ENCODE measurements around the gene USP12.
"Not testable (repeated sequence)": the region's sequence is repeated elsewhere in the genome, so short reads cannot be mapped to it uniquely, and the experiment has no call there.

Gene USP12, protein sequence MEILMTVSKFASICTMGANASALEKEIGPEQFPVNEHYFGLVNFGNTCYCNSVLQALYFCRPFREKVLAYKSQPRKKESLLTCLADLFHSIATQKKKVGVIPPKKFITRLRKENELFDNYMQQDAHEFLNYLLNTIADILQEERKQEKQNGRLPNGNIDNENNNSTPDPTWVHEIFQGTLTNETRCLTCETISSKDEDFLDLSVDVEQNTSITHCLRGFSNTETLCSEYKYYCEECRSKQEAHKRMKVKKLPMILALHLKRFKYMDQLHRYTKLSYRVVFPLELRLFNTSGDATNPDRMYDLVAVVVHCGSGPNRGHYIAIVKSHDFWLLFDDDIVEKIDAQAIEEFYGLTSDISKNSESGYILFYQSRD

DNA sequence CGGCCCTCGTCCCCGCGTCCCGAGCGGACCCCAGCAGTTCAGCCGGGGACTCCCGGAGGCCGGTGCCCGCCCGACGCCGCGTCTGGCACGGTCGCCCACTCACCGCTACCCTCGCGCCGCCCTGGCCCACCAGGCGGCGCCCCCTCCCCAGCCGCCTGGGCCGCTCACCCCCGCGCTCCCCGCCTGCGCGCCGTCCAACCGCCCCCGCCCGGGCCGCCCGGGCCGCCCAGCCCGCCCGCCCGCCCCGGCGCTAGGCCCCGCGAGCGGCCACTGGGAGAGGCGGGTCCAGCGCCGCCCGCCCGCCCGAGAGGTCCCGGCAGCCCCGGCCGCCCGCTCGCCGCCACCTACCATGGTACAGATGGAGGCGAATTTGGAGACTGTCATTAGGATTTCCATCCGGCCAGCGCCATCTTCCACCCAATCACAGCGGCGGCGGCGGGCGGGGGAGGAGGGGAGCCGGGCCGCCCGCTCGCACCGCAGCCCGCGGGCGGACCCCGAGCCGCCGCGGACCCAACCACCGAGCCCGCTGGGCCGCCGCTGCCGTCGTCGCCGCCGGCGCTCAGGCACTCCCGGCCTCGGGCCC lies at the start of gene USP12:
Gene USP12, minus strand, starts transcription at position 568 of the 583 bp plus-strand sequence. Its CDS starts 172 bp downstream, at position 396.
- H3K4me3 ChIP-seq (ENCODE audit: low read depth in 1 of 2, low read length in 2 of 2) = peak within 1 kb of the TSS; percentile 78 to 96
- no peaks in the 10 kb centered on the region for H3K27me3 ChIP-seq (ENCODE audit: low read depth, low read length)
- H3K36me3 ChIP-seq (ENCODE audit: control insufficient read depth in 1 of 2, insufficient read depth in 2 of 2, low read length in 2 of 2) = no peaks in the 10 kb centered on the region
- no peaks in the 10 kb centered on the region for H3K9me3 ChIP-seq (ENCODE audit: control insufficient read depth in 1 of 2, low read length in 2 of 2)
- H3K27ac ChIP-seq (ENCODE audit: low read length) = peak within 1 kb of the TSS; percentile 97
- peaks cover 19 to 25% of the 10 kb centered on the region in 2 donors for H3K4me1 ChIP-seq (ENCODE audit: control insufficient read depth in 1 of 2, insufficient read depth in 2 of 2, low read length in 2 of 2)

DNA sequence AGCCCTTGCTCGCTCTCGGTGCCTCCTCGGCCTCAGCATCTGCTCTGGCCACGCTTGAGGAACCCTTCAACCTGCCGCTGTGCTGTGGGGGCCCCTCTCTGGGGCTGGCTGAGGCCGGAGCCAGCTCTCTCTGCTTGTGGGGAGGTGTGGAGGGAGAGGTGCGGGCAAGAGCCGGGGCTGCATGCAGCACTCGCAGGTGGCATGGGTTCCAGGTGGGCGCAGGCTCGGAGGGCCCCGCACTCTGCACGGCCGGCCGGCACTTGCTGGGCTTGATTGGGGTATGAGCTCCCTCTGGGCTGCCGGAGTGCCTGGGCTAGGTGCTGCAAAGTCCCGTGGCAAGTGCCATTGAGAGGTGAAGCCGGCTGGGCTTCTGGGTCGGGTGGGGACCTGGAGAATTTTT lies 48.0 kb upstream of the USP12 start:
- Histone ChIP-seq H3K27ac (ENCODE audit: low read length) (no peak overlapping the region), H3K27me3 (ENCODE audit: low read depth, low read length) (no peaks in the 10 kb centered on the region), H3K4me3 (ENCODE audit: low read depth in 1 of 2, low read length in 2 of 2) (no peak overlapping the region), H3K36me3 (ENCODE audit: control insufficient read depth in 1 of 2, insufficient read depth in 2 of 2, low read length in 2 of 2) (no peaks in the 10 kb centered on the region), H3K9me3 (ENCODE audit: control insufficient read depth in 1 of 2, low read length in 2 of 2) (no peaks in the 10 kb centered on the region), H3K4me1 (ENCODE audit: control insufficient read depth in 1 of 2, insufficient read depth in 2 of 2, low read length in 2 of 2) (no peaks in the 10 kb centered on the region)

DNA sequence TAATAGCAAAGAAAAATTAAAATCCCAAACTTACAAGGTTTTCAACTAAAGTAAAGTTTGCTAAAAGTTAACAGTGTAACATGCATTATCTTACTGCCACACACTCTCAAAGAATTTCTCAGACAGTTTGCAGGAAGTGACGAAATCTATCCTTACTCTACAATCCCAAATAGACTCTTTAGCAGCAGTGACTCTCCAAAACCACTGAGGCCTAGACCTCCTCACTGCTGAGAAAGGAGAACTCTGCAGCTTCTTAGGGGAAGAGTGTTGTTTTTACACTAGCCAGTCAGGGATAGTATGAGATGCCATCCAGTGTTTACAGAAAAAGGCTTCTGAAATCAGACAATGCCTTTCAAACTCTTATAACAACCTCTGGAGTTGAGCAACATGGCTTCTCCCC lies 47.2 kb upstream of the USP12 start:
- not testable (repeated sequence) for H3K27me3 ChIP-seq (ENCODE audit: low read depth, low read length); H3K9me3 ChIP-seq (ENCODE audit: control insufficient read depth in 1 of 2, low read length in 2 of 2); H3K4me1 ChIP-seq (ENCODE audit: control insufficient read depth in 1 of 2, insufficient read depth in 2 of 2, low read length in 2 of 2); H3K36me3 ChIP-seq (ENCODE audit: control insufficient read depth in 1 of 2, insufficient read depth in 2 of 2, low read length in 2 of 2); H3K4me3 ChIP-seq (ENCODE audit: low read depth in 1 of 2, low read length in 2 of 2); H3K27ac ChIP-seq (ENCODE audit: low read length)

DNA sequence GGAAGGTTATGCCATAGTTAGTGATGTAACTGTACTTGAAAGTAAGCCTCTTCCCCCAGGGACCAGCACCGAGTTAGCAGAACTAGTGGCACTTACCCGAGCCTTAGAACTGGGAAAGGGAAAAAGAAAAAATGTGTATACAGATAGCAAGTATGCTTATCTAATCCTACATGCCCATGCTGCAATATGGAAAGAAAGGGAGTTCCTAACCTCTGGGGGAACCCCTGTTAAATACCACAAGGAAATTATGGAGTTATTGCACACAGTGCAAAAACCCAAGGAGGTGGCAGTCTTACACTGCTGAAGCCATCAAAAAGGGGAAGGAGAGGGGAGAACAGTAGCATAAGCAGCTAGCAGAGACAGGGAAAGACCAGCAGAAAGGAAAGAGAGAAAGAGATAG lies 46.2 kb upstream of the USP12 start:
- H3K27ac ChIP-seq (ENCODE audit: low read length) = not testable (repeated sequence)

DNA sequence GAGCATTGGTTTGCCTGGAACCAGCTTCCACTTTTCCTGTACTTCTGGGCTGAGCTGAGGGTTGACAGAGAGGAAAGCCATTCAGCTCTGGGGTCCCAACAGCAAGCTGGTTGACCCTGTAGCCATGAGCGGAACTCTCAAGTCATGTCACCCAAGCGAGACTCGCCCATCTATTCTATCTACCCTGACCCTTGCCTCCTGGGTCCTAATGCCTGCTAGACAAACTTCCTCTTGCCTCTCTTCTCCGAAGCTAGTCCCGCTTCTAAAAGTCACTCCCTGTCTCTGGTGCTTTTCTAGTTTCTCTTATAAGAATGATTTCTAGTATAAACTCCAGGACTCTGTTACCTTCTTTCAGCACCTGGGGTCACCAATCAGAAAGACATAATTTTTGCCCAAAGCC lies 41.8 kb upstream of the USP12 start:
- not testable (repeated sequence) for H3K9me3 ChIP-seq (ENCODE audit: control insufficient read depth in 1 of 2, low read length in 2 of 2); H3K36me3 ChIP-seq (ENCODE audit: control insufficient read depth in 1 of 2, insufficient read depth in 2 of 2, low read length in 2 of 2); H3K4me3 ChIP-seq (ENCODE audit: low read depth in 1 of 2, low read length in 2 of 2); H3K27me3 ChIP-seq (ENCODE audit: low read depth, low read length); H3K4me1 ChIP-seq (ENCODE audit: control insufficient read depth in 1 of 2, insufficient read depth in 2 of 2, low read length in 2 of 2); H3K27ac ChIP-seq (ENCODE audit: low read length)

More for the DNA sequence above, 46.2 kb upstream of the USP12 start:
- not testable (repeated sequence) for H3K27me3 ChIP-seq (ENCODE audit: low read depth, low read length); H3K36me3 ChIP-seq (ENCODE audit: control insufficient read depth in 1 of 2, insufficient read depth in 2 of 2, low read length in 2 of 2); H3K4me3 ChIP-seq (ENCODE audit: low read depth in 1 of 2, low read length in 2 of 2); H3K4me1 ChIP-seq (ENCODE audit: control insufficient read depth in 1 of 2, insufficient read depth in 2 of 2, low read length in 2 of 2); H3K9me3 ChIP-seq (ENCODE audit: control insufficient read depth in 1 of 2, low read length in 2 of 2)

DNA sequence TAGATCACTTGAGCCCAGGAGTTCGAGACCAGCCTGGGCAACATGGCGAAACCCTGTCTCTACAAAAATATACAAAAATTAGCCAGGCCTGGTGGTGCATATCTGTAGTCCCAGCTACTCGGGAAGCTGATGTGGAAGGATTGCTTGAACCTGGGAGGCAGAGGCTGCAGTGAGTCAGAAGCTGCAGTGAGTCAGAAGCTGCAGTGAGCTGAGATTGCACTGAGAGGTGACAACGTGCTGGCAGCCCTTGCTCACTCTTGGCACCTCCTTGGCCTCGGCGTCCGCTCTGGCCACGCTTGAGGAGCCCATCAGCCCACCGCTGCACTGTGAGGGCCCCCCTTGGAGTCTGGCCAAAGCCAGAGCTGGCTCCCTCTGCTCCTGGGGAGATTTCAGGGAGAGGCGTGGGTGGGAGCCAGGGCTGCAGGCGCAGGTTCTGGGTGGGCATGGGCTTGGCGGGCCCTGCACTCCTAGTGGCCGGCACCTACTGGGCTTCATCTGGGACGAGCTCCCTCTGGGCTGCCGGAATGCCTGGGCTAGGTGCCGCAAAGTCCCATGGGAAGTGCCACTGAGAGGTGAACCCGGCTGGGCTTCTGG lies 40.3 kb upstream of the USP12 start:
- no peaks in the 10 kb centered on the region for H3K9me3 ChIP-seq (ENCODE audit: control insufficient read depth in 1 of 2, low read length in 2 of 2)
- no peaks in the 10 kb centered on the region for H3K4me1 ChIP-seq (ENCODE audit: control insufficient read depth in 1 of 2, insufficient read depth in 2 of 2, low read length in 2 of 2)
- H3K27ac ChIP-seq (ENCODE audit: low read length) = no peak overlapping the region
- no peaks in the 10 kb centered on the region for H3K27me3 ChIP-seq (ENCODE audit: low read depth, low read length)
- H3K4me3 ChIP-seq (ENCODE audit: low read depth in 1 of 2, low read length in 2 of 2) = no peak overlapping the region
- H3K36me3 ChIP-seq (ENCODE audit: control insufficient read depth in 1 of 2, insufficient read depth in 2 of 2, low read length in 2 of 2) = no peaks in the 10 kb centered on the region

DNA sequence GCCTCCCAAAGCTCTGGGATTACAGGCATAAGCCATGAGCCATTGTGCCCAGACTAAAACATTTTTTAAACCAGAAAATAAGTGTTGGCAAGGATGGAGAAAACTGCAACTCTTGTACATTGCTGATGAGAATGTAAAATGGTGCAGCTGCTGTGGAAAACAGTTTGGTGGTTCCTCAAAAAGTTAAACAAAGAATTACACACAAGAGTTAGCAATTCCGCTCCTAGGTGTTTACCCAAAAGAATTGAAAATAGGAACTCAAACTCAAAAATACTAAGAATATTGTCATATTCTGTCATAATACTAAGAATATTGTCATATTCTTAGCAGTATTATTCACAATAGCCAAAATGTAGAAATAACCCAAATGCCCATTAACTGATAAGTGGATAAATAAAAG lies 39.7 kb upstream of the USP12 start:
- Histone ChIP-seq H3K27ac (ENCODE audit: low read length) (no peak overlapping the region), H3K4me3 (ENCODE audit: low read depth in 1 of 2, low read length in 2 of 2) (no peak overlapping the region), H3K36me3 (ENCODE audit: control insufficient read depth in 1 of 2, insufficient read depth in 2 of 2, low read length in 2 of 2) (no peaks in the 10 kb centered on the region), H3K9me3 (ENCODE audit: control insufficient read depth in 1 of 2, low read length in 2 of 2) (no peaks in the 10 kb centered on the region), H3K27me3 (ENCODE audit: low read depth, low read length) (no peaks in the 10 kb centered on the region), H3K4me1 (ENCODE audit: control insufficient read depth in 1 of 2, insufficient read depth in 2 of 2, low read length in 2 of 2) (no peaks in the 10 kb centered on the region)

DNA sequence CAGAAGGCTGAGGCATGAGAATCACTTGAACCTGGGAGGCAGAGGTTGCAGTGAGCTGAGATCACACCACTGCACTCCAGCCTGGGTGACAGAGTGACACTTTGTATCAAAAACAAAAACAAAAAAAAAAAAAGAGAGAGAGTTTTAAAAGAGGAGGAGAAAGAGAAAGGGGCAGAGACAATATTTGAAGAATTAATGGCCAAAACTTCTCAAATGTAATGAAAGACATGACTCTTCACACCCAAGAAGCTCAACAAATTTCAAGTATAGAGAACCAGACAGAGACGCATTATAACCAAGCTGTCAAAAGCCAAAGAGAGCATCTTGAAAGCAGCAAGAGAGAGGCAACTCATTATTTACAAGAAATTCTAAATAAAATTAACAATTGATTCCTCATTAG lies 36.9 kb upstream of the USP12 start:
- Histone ChIP-seq H3K27ac (ENCODE audit: low read length) (no peak overlapping the region), H3K4me3 (ENCODE audit: low read depth in 1 of 2, low read length in 2 of 2) (no peak overlapping the region), H3K4me1 (ENCODE audit: control insufficient read depth in 1 of 2, insufficient read depth in 2 of 2, low read length in 2 of 2) (no peaks in the 10 kb centered on the region), H3K36me3 (ENCODE audit: control insufficient read depth in 1 of 2, insufficient read depth in 2 of 2, low read length in 2 of 2) (no peaks in the 10 kb centered on the region), H3K27me3 (ENCODE audit: low read depth, low read length) (no peaks in the 10 kb centered on the region), H3K9me3 (ENCODE audit: control insufficient read depth in 1 of 2, low read length in 2 of 2) (no peaks in the 10 kb centered on the region)

DNA sequence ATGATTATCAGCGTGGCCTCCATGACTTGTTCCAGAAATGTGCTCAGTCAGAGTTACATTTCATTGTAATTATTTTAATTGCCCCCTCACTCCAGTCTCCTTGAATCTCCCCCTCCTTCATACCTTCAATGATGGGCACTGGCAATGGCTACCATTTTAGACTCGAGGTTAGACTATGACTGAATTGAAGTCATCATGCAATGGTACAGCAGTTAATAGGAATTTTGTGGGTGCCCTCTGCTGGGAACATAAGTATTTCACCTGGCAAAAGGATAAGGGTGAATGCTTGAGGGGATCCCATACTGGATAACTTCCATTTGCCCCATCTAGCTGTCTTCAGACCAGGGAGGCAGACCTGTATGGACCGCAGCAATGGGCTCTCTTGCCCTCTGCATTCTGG lies 32.2 kb upstream of the USP12 start:
- Histone ChIP-seq H3K9me3 (ENCODE audit: control insufficient read depth in 1 of 2, low read length in 2 of 2) (no peaks in the 10 kb centered on the region), H3K27ac (ENCODE audit: low read length) (no peak overlapping the region), H3K36me3 (ENCODE audit: control insufficient read depth in 1 of 2, insufficient read depth in 2 of 2, low read length in 2 of 2) (no peaks in the 10 kb centered on the region), H3K27me3 (ENCODE audit: low read depth, low read length) (no peaks in the 10 kb centered on the region), H3K4me3 (ENCODE audit: low read depth in 1 of 2, low read length in 2 of 2) (no peak overlapping the region), H3K4me1 (ENCODE audit: control insufficient read depth in 1 of 2, insufficient read depth in 2 of 2, low read length in 2 of 2) (no peaks in the 10 kb centered on the region)

DNA sequence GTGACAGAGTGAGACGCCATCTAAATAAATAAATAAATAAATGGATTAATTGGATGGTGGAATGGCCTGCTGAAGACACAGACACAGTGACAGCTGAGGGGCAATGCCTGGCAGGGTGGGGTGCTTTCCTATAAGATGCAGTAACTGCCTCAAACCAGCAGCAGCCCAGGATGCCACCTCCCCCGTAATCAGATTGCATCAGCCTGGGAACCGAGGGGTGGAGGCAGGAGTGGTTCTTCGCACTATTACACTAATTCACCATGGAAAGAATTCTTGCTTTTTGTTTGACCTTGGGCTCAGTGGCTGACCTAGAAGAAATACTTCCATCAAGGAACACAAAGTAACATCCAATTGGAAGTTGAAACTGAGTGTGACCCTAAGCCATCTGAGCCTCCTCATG lies 31.6 kb upstream of the USP12 start:
- Histone ChIP-seq H3K4me3 (ENCODE audit: low read depth in 1 of 2, low read length in 2 of 2) (no peak overlapping the region), H3K27me3 (ENCODE audit: low read depth, low read length) (no peaks in the 10 kb centered on the region), H3K36me3 (ENCODE audit: control insufficient read depth in 1 of 2, insufficient read depth in 2 of 2, low read length in 2 of 2) (no peaks in the 10 kb centered on the region), H3K4me1 (ENCODE audit: control insufficient read depth in 1 of 2, insufficient read depth in 2 of 2, low read length in 2 of 2) (no peaks in the 10 kb centered on the region), H3K9me3 (ENCODE audit: control insufficient read depth in 1 of 2, low read length in 2 of 2) (no peaks in the 10 kb centered on the region), H3K27ac (ENCODE audit: low read length) (no peak overlapping the region)

DNA sequence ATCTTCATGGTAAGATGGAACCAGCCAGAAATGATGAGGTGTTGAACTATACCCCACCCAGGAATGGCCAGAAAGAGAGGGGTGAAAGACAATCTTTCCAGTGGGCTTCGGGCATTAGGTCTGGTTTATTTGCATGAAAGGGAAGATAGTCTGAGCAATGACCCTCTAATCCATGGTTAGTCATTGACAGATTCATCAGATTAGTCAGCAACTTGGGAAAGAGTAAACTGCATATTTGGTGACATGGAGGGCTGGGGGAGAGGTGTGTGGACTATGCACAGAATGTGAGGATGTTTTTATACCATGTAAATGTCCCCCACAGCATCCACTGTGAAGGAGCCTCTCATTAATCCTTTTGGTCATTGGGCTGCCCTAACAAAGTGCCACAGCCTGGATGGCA lies 30.1 kb upstream of the USP12 start:
- peaks cover 0 to 2% of the 10 kb centered on the region in 2 donors for H3K9me3 ChIP-seq (ENCODE audit: control insufficient read depth in 1 of 2, low read length in 2 of 2)
- H3K36me3 ChIP-seq (ENCODE audit: control insufficient read depth in 1 of 2, insufficient read depth in 2 of 2, low read length in 2 of 2) = no peaks in the 10 kb centered on the region
- no peaks in the 10 kb centered on the region for H3K4me1 ChIP-seq (ENCODE audit: control insufficient read depth in 1 of 2, insufficient read depth in 2 of 2, low read length in 2 of 2)
- H3K27me3 ChIP-seq (ENCODE audit: low read depth, low read length) = no peaks in the 10 kb centered on the region
- H3K4me3 ChIP-seq (ENCODE audit: low read depth in 1 of 2, low read length in 2 of 2) = no peak overlapping the region
- no peak overlapping the region for H3K27ac ChIP-seq (ENCODE audit: low read length)

All from muscle layer of duodenum (tissue), 2 donors.